ENCODE measurements around the gene SLMAP.

- no peak for TF ChIP-seq CTCF (IDR thresholded peaks at IDR 0.05; ENCODE audit: insufficient read depth, low read length, poor library complexity, severe bottlenecking)
- no peak for TF ChIP-seq EZH2phosphoT487 (conservative IDR thresholded peaks at IDR 0.05; ENCODE audit: low read length)
These were observed 173.9 kb downstream of the SLMAP start for GRCh38 chr3:57929988-57930387.
